Mammary epithelial cell (primary cell): ENCODE measurements around the gene PLXDC1.

Experiments
- EZH2 ChIP-seq: IDR thresholded peaks from 2 replicates; pipeline ENCODE4 v1.6.1; 2012; ENCODE audit warnings: low read length, inconsistent platforms, borderline replicate concordance
- TF ChIP-seq, protein P1 (sequence below), 2 donors: IDR thresholded peaks in 1 of 2; conservative IDR thresholded peaks in 1 of 2; 2 replicates each; pipeline ENCODE4 v1.5.1; 2011 to 2012; ENCODE audit warnings: inconsistent platforms in 2 of 2, low read length in 2 of 2, mild to moderate bottlenecking in 2 of 2, control low read depth in 1 of 2, low read depth in 1 of 2; ENCODE audit not compliant: insufficient read depth in 1 of 2; ENCODE audit errors: extremely low read depth in 1 of 2

DNA sequence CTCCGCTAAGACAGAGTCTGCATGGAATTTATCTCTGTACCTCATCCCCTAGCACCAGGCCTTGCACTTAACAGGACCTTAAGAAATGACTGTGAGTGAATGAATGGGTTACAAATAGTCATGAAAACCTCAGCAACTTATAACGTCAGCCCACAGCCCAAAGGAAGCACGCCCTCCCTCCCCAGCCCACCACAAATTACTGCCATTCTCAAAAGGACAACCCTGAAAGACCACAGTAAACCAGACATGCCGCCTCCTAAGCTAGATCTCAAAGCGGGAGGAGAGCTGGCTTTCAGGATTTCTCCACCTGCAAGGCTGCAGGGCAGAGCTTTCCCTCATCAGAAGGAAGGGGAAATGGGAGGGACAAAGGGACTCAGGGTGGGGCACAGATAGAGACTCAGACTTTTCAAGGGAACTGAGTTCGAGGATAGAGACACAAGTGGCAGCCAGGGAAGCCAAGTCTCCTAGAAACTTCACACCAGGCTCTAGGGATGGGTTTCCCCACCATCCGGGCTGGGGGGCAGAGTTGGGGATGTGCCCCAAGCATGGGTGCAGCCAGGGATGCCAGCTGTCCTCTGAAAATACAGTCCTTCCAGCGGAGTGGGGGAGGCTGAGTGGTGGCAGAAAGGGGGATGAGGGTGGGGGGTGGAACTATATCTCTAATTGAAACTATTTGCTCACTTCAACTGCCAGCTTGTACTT, 56.7 kb downstream of the PLXDC1 start:
- TF ChIP-seq, protein P1, sequence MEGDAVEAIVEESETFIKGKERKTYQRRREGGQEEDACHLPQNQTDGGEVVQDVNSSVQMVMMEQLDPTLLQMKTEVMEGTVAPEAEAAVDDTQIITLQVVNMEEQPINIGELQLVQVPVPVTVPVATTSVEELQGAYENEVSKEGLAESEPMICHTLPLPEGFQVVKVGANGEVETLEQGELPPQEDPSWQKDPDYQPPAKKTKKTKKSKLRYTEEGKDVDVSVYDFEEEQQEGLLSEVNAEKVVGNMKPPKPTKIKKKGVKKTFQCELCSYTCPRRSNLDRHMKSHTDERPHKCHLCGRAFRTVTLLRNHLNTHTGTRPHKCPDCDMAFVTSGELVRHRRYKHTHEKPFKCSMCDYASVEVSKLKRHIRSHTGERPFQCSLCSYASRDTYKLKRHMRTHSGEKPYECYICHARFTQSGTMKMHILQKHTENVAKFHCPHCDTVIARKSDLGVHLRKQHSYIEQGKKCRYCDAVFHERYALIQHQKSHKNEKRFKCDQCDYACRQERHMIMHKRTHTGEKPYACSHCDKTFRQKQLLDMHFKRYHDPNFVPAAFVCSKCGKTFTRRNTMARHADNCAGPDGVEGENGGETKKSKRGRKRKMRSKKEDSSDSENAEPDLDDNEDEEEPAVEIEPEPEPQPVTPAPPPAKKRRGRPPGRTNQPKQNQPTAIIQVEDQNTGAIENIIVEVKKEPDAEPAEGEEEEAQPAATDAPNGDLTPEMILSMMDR (conservative IDR thresholded peaks at IDR 0.05 in 1 of 2, IDR thresholded peaks at IDR 0.05 in 1 of 2; ENCODE audit: extremely low read depth in 1 of 2, insufficient read depth in 1 of 2, low read depth in 1 of 2, low read length in 2 of 2), result no peak
- no peak for TF ChIP-seq EZH2
